Fibroblast of peridontal ligament (primary cell): Measurements from ENCODE around the gene IRX1.

Experiments used
- DNase-seq: peaks from one replicate; pipeline ENCODE4 v3.0.0-alpha.2; 2010; ENCODE audit errors: extremely low read depth

Gene IRX1

DNA sequence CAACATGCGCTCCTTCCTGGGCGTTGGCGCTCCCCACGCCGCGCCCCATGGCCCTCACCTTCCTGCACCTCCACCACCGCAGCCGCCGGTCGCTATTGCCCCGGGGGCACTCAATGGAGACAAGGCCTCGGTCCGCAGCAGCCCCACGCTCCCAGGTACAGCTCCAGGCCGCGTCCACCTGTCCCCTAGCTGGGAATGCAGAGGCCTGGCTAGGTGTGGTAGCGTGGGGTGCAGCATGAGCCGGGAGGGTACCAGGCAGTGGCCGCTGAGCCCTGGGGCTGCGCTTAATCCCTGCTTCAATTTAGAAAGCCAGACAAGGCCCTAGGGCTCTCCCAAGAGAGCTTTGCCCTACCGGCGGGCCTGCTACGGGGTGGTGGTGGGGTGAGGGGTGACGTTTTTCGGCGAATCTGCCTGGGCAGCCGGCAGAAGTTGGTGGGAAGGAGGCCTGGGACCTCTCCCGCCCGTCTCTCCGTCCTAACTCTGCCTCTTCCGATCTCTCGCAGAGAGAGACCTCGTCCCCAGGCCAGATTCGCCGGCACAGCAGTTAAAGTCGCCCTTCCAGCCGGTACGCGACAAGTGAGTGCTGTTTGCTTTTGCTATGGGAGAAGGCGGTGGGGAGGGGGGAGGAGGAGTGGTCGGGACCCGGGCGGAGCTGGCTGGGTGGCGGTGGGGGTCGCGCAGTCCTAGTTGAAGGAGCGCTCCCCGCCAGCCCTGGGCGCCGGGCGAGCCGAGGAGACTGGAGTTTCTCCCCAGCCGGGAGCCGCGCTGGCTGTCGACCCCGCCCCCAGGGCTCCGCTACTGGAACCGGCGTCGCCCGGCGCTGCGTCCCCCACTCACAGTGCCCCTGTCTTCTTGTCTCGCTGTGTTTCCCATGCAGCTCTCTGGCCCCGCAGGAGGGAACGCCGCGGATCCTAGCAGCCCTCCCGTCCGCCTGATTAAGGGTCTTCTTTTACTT is 4.8 kb downstream of the IRX1 start:
- DNase-seq: no peak

DNA sequence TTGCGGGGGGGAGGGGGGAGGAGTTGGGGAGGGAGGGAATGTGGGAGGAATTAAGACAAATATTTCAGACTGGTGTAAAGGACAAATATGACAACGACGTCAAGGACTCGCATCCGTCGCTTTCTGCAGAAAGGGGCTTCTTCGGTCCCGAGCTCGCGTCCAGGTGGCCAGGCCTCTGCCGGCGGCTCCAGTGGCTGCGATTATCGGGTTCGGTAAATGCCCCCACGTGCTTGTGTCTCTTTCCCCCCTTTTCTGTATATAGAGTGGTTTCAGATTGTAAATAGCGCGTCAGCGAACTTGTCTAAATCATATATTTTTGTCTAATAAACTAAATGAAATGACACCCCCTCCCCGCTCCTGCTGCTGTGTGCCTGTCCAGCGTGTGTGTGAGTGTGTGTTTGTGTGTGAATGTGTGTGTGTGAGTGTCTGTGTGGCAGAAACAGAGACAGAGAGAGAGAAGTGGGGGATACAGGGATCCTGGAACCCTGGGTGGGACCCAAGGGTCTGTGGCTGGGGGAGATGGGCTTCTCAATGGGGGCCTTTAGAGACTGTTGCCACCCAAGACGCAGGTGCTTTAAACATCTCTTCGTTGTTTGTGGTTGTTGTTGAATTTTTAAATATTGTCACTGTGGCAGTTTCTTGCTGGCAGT is 5.6 kb downstream of the IRX1 start:
- no peak for DNase-seq

DNA sequence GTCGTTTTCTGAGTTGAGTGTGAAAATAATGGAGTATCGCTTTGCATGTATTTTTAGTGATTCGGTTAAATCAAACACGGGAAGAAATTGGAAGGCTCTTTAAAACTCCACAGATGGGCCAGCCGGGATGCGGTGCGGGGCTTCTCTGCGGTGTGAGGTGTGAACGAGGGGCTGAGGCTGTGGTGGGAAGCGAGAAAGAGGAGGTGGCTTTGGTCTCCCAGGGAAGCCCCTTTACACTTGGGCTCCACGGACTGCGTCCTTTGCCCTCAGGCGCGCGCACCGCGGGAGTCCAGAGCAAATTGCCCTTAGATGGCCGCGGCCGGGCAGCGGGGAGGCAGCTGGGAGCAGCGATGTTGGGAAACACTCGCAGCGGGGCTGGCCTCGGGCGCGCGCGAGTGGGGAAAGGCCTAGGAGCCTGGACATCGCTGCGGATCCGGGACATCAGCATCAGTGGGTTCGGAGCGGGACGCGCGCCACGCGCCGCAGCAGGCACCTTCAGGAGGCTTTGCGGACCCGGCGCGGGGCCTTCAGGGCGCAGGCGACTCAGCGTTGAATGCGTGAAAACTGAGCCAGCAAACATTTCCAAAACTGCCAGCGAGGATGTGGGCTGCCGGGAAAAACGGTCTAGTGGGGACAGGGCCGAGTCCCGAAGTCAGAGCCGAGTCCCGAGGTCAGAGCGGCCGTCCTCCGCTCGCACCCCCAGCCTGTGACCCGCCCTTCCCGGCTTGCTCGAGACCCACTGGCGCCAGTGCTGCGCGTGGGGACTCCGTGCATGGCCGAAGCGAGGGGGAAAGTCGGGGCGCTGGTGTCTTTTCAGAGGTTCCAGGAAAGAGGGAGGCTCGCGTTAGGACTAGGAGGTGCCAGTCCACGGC is 6.5 kb downstream of the IRX1 start:
- DNase-seq: no peak

DNA sequence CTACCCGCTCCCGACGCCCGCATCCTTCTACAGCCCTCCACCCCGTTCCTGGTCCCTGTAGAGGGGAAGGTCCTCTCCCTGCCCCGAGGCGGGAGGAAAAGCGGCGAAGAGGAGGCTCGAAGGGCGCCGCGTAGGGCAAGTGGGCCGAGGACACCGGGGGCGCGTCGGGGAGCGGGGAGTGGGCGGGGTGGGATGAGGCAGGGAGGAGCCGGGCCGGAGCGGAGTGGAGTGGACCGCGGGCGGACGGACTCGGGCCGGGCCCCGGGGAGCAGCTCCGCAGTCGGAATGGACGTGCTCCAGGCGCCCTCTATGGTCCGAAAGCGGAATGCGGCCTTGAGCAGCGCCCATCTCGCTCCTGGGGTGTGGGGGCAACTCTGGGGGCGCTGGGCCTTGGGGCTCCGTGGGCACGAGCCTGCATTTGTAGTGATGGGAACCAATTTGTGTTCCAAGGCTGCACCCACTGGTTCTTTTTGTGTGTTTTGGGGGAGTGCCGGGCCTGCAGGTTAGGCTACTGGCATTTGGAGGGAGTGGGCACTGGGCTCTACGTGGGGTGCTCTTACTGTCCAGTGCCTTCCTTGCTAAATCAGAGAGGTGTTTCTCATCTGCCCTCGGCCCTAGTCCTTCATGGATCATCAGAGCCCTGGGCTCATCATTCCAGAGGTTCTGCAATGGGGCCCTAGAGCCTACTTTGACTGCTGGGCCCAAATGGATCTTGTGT is 7.3 kb downstream of the IRX1 start:
- no peak for DNase-seq

DNA sequence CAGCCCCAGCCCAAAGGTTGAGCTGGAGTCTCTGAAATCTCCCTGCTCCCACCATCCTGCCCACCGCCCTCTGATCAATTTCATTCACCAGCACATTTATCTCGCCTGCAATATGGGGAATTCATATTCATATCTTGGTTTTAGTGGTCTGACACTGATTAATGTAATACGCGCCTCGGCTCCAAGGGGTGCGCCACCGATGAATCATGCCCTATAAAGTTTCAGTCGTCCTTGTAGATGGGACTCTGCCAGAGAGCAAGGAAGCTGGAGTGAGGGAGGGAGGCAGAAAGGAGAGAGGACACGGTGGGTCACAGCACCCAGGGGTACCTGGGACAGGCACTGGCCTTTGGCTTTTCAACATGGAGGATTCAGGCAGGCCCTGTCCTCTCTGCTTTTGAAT is 8.9 kb downstream of the IRX1 start:
- no peak for DNase-seq

DNA sequence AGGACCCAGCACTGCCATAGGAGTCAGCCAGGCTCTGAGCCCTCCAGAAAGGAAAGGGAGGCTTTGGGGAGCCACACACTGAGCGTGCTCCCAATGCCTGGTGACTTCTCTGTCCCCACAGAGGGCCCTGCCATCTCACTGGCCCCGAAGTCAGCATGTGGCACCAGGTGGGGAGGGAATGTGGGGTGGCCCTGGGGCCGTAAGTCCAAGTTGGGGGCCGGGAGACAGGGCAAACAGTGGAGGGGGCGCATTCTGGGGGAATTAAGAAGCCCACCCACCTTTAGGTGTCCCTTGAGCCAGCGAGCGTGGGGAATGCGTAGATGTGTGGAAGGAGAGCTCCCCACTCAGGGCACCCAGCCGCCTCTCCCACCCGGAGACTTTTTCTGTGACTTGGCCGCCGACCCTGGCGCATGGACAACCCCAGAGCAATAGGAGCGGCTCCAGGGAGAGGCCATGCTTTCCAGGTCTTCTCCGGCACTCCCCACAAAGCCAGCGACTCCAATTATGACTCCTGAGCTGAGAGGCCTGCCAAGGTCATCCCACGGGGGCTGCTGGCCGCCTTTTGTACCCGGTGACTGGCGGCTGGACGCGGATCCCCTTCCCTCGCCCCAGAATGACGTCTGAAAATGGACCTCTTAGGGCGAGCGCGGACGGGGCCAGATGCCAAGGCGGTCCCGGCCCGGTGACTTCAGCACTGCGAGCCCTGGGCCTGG is 9.8 kb downstream of the IRX1 start:
- DNase-seq: no peak

DNA sequence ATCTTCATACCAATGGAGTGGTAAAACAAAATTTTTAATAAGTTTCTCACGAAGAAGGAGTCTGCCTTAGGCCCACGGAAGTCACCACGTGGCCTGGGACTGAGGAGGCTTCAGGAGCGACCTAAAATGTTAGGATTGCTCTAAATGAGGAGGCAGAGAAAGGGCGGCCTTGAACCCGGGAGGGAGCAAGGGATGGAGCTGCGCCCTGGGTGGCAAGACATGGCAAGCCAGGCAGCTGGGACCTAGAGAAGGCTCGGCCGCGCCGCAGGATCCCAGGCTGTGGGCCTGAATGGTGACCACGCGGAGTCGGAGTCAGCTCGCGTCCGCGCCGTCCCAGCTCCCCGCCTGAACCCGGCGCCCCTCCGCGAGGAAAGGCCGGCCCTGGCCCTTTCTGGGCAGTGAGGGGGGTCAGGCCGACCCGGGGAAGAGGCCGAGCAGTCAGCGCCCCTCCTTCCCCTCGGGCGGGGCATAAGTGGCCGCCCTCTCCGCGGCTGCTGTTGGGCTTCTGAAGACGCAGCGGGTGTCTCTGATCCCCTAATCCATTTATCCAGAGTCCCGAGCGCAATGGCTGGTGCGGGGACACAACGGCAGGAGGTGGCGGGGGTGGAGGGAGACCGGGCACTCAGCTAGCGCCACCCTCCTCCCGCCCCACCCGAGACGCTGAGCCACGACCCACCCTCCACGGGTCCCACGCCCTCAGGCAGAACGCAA is 10.6 kb downstream of the IRX1 start:
- DNase-seq: no peak

DNA sequence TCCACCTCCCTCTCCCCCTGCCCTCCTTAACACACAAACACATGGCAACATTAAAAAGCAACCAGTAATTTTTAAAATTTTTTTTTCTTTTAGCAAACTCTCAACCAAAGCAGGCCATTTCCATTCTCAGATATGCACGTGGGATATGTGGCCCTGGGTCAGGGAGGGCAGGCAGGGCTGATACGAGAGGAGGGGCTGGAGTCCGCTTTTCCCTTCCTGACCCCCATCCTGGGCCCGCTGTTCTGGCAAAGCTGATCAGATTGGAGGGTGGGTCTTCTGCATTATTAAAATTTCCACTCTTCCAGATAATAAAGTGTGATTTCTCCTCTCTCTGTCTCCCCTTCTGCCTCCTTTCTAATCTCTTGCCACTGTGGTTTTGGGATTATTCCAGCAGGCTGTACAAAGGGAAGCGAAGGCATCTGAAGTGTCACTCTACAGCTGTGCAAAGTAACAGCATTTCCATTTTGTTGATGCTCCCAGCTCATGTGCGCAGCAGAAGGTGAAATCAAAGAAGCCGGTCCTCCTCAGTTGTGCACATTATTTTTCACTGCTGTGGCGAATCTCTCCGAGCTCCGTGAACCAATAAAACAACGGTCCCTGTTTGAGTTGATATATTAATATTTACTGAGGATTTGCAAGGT is 12.0 kb downstream of the IRX1 start:
- DNase-seq: no peak

DNA sequence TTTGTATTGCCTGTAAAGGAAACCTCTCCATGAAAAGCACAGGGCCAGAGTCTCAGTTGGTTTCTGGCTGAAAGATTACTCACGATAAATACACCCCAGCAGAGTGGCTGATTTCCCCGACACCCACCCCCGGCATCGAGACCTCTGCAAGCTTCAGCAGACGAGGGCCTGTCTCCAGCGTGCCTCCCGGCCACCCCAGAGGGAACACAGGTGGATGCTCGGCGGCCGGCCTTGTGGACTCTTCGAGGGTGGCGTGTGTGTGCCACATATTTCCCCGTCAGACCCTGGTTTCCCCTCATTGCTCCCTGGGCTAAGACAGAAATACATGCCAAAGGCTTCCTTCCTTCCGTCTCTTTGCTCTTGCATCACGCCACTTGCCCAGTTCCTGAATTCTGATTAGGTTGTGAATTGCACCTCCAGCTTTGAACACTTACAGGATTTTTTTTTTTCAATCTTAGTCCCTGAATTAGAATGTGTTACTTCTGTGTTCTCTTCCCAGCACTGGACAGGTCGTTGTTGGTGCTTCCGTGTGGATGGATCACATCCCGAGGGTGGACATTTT is 13.6 kb downstream of the IRX1 start:
- no peak for DNase-seq

DNA sequence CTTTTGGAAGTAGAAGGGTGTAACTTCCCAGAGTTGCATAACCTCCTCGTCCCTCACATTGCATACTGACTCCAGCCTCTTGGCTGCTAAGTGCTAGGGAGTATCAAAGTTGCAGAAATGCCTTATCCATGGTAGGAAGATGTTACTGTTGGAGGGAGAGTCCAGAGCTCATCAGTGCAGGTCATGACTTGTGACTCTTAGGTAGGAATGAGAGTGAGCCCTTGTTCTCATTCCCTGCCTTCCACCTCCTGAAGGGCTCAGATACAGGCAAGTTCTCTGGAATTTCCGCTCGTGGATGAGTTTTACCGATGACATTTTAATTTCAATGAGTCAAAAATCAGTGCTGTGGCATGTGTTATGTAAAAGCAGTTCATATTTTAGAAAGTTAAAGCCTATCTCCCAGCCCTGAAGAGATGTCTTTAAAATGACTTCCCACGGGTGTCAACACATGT is 17.0 kb downstream of the IRX1 start:
- no peak for DNase-seq

DNA sequence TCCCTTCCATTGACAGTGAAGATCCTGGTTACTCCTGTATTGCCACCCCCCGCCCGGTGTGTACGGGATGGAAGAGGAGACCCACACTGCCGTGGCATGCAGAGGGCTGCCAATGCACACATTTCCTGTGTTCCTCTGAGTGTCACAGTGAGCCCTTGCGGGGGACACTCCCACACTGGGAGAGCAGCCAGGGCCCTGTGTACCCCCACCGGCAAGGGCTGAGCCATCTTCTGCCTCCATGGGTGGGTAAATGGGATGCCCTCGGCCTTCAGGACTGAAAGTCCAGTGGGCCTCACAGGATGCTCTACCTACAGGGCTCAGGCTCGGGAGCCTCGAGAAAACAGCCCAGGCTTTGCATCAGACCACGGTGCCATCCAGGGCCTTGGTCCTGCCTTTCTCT is 18.1 kb downstream of the IRX1 start:
- no peak for DNase-seq

DNA sequence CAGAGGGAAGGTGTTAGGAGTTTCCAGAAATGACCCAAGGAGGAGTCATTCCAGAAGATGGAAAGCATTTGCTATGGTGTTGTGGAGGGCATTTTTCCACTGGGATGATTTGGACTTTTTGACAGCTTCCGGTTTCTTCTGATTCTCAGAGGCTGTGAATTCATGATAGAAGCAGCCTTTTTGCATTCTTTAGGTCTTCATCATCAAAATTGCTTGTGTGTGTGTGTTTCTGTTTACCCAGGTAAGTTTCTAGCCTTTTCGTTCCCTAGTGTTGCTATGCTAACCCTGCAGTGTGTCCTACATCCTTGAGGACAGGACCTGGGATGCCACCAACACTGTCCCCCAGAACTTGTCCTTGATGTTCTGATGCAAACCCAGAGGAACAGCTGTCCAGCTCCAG is 19.6 kb downstream of the IRX1 start:
- DNase-seq: no peak

DNA sequence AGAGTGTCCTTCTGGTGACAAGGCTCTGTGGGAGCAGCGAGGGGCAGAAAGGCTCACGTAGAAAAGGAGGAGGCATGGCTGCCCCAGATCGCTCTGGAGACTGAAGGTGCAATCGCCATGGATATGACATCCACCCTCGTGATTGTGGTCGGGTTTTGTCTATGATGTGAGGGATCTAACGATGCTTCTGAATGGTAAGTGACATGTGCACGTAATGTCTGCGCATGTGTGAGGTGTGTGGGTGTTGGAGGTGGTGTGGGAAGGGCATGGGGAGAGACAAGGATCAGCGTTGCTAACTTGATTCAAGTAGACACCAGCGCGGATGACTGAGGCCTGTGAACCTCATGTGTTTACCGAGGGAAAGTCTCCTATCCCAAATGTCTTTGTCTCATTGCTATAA is 20.2 kb downstream of the IRX1 start:
- DNase-seq: no peak

DNA sequence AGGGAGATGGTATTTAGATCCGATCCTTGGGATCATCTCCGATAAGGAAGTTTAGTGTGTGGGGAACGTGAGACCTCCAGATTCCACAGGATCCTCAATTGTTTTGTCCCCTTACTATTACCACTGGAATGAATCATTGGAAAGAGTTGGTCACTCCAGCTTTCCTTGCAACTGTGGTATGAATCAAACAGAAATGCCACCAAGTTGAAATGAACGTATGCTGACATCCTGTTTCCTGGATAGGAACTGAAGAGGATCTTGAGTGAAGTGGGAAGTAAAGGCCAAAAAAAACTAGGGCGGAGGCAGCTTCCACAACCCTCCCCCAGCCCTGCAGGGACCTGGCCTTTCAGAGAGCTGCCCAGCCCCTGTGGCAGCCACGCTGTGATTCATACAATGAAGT is 23.9 kb downstream of the IRX1 start:
- no peak for DNase-seq

DNA sequence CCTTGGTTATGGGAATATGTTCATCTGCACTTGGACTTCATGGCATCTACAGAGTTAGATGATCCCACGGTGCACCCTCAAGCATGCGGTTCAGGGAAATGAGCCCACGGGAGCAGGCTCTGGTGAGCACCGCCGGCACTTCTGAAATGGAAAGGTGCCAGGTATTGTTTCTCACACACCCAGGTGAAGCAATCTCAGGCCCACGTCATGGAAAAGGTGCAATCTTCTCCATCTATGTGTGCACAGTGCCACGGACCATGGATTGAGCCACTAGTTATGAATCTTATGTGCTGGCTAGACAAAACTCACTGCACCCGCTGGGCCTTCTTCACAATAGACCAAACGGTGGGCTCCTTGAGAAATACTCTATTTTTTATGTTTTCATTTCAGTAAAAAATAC is 27.3 kb downstream of the IRX1 start:
- no peak for DNase-seq

DNA sequence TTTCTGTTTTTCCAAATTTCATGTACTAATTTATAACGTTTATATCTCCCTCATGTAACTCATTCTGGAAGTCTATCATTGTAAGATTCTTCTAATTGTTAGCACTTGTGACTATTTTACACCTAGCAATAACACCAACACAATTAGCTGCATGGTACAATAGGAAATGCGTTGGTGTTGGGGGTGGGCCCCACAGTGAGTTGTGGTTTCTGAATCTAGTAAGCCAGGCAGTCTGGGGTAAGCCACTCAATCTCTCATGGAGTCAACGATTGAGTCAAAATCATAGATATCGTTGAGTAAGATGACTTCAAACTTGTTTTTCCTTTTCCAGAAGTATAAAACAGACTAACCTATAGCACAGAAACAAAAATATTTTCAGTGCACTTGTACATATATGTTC is 30.0 kb downstream of the IRX1 start:
- no peak for DNase-seq

DNA sequence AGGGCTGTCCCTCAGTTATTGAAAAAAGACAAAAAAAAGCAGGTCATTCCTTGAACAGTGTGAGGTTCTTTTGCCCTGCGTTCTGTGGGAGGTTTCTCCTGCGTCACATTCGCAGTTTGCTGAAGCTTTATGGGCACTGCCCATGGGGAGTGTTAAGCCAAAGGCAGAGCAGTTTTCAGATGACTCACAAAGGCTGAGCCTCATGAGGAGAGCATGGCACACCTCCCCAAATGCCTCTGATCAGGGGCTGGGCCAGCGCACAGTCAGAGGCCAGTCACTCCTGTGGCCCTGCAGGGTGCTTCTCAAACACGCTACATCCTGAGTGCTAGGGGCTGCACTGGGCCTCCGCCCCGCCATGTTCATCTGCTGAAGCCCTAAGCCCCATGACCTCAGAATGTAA is 38.4 kb downstream of the IRX1 start:
- no peak for DNase-seq

DNA sequence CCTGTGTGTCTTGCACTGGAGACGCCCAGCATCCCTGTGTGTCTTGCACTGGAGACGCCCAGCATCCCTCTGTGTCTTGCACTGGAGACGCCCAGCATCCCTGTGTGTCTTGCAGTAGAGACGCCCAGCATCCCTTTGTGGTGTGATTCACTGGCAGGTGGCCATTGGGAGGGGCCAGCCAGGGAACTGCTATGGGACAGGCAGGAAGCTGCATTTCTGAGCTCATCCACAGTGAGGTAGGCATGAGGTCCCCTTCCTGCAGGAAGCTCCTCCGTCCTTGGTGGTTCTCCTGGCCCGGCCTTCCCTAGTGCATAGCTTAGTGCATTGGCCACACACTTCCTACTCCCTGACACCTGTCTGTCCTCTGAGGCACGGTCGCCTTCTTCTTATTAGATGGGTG is 43.5 kb downstream of the IRX1 start:
- DNase-seq: no peak

DNA sequence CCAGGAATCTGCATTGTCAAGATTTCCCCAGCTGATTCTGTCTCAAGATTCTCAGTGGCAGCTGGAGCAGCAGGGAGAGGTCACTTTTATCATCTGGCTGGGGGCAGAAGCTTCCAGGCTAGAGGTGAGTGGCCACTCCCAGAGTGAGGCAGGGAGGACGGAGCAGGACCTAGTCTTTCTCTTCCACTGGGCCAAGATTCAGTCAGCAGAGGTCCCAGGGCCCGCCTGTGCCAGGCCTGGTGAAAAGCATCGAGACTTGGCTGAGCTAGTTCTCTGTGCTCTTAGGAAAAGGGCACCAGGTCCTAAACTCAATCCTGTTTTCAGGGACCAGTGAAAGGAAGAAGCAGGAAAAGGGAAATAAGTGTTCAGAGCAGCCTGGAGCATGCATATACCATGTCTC is 46.6 kb downstream of the IRX1 start:
- no peak for DNase-seq

DNA sequence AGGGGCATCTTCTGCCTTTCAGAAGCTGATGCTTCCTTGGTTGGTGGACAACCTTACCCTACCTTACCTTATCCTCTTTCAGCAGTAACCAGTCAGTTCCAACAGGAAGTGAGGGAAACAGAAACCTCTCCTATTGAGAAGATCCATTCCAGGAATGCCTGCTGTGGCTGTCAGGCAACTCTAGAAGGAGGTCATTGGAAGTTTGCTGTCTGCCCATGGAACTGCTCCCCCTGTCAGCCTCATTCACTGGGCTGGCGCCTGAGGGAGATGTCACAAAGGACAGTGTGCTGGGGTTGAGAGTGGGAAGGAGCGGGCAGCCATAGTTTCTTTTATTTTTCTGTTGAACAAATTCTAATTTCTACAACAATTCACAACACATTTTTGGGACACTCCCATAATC is 54.7 kb downstream of the IRX1 start:
- no peak for DNase-seq
